OCI-LY7 (cell line): ENCODE measurements around the gene CERK. TPM values are rescaled to one million over a fixed set of nuclear protein-coding genes. Genes with fewer than 3 reads are reported as not detected.

ENCODE experiments used
- BruUV-seq: library from RNA; stranded (reverse); fragments of 400-500 nt; replicated peaks from 2 replicates; lab custom pipeline; 2021; lab: Mats Ljungman, UMichigan
- CTCF ChIA-PET: fragments of 300-600 bp; sonication (Branson Sonifier 250); formaldehyde crosslinking; loops from one replicate; lab custom pipeline; 2022; ENCODE audit warnings: antibody characterized with exemption; ENCODE audit not compliant: unreplicated experiment; lab: Charles Lee
- POLR2A ChIA-PET: fragments of 300-600 bp; sonication (Branson Sonifier 250); formaldehyde crosslinking; loops from one replicate; lab custom pipeline; 2022; ENCODE audit warnings: antibody characterized with exemption; lab: Charles Lee
- DNase-seq: peaks from one replicate; pipeline ENCODE4 v3.0.0-alpha.2; 2015; ENCODE audit warnings: low spot score
- H2AFZ ChIP-seq: fragments of 200-600 bp; sonication (generic), shearing (Covaris generic); 2 replicates; pipeline ENCODE4 v1.6.1; 2014; ENCODE audit warnings: mild to moderate bottlenecking, antibody characterized with exemption, low read length, moderate library complexity
- H3K27ac ChIP-seq: fragments of 200-600 bp; sonication (generic); 2 replicates; pipeline ENCODE4 v1.5.1; 2014; ENCODE audit warnings: mixed run types, low read depth, mild to moderate bottlenecking, moderate library complexity, low read length, inconsistent platforms; ENCODE audit not compliant: poor library complexity, severe bottlenecking
- H3K36me3 ChIP-seq: fragments of 200-600 bp; sonication (generic); 2 replicates; pipeline ENCODE4 v1.6.1; 2014; ENCODE audit warnings: mild to moderate bottlenecking, antibody characterized with exemption, low read length, moderate library complexity, mixed read lengths; ENCODE audit not compliant: insufficient read depth
- H3K4me1 ChIP-seq: fragments of 200-600 bp; sonication (generic); 2 replicates; pipeline ENCODE4 v1.5.1; 2014; ENCODE audit warnings: mild to moderate bottlenecking, low read length; ENCODE audit not compliant: insufficient read depth, poor library complexity, severe bottlenecking
- H3K4me2 ChIP-seq: fragments of 200-600 bp; sonication (generic); 2 replicates; pipeline ENCODE4 v1.6.1; 2014; ENCODE audit warnings: mild to moderate bottlenecking, low read length
- H3K4me3 ChIP-seq: fragments of 200-600 bp; sonication (generic); 2 replicates; pipeline ENCODE4 v1.5.1; 2014; ENCODE audit warnings: mild to moderate bottlenecking, low read depth, low read length; ENCODE audit not compliant: poor library complexity, severe bottlenecking
- H3K79me2 ChIP-seq: fragments of 200-600 bp; sonication (generic); 2 replicates; pipeline ENCODE4 v1.6.1; 2016; ENCODE audit warnings: low read depth, mild to moderate bottlenecking, low read length, moderate library complexity, mixed read lengths; ENCODE audit not compliant: insufficient read depth
- H3K9me2 ChIP-seq: fragments of 200-600 bp; sonication (generic); 2 replicates; pipeline ENCODE4 v1.6.1; 2016; ENCODE audit warnings: mild to moderate bottlenecking, low read length, mixed read lengths; ENCODE audit not compliant: insufficient read depth
- H3K9me3 ChIP-seq: fragments of 200-600 bp; sonication (generic); 2 replicates; pipeline ENCODE4 v1.6.1; 2014; ENCODE audit warnings: mild to moderate bottlenecking, mixed run types, low read length, mixed read lengths
- H4K20me1 ChIP-seq: fragments of 200-600 bp; sonication (generic); 2 replicates; pipeline ENCODE4 v1.6.1; 2014; ENCODE audit warnings: mild to moderate bottlenecking, antibody characterized with exemption, low read length, moderate library complexity, mixed read lengths; ENCODE audit not compliant: insufficient read depth
- EZH2phosphoT487 ChIP-seq: fragments of 200-600 bp; sonication (generic); IDR thresholded peaks from 2 replicates; pipeline ENCODE4 v1.6.1; 2018; ENCODE audit warnings: low read depth, borderline replicate concordance, mild to moderate bottlenecking, mixed run types, antibody characterized with exemption, low read length, moderate library complexity, mixed read lengths
- intact Hi-C: fragments of 100-400 bp; cut with micrococcal nuclease; formaldehyde crosslinking; loops from one replicate; pipeline ENCODE4 v1.10.0; 2022; ENCODE audit not compliant: unreplicated experiment
- total RNA-seq, 2 experiments: library from RNA; depleted of rRNA in 1 of 2; stranded (reverse); fragments of >200 nt in 1 of 2; shearing (Covaris generic) in 1 of 2; gene quantifications; 2 replicates each; pipeline ENCODE4 v1.2.3, GENCODE V29; 2014 to 2022
- TF ChIP-seq, protein P1 (sequence below): fragments of 200-600 bp; sonication (generic); conservative IDR thresholded peaks from 2 replicates; pipeline ENCODE4 v1.5.1; 2014; ENCODE audit warnings: mild to moderate bottlenecking, antibody characterized with exemption, low read length, moderate library complexity, mixed read lengths

The CERK gene
- total RNA-seq, 2 experiments from 2014 or later, result 36.6 to 48.1 TPM

DNA sequence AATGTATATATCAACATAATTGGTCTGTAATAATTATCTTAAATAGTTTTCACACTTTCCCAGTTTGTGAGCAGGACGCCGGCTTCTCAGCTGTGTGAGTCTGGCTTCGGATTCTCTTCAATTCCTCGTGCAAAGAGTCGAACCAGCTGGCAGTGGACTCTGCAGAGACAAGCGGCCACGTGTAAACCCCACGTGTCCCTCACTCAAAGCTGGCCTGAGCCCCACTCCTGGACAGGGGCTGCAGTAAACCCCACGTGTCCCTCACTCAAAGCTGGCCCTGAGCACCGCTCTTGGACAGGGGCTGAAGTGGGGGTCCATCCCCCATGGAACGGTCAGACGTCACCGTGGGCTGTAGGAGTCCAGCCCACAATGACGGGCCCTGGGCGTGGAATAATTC lies 51.0 kb downstream of the CERK start:
- peaks cover 25% of the 10 kb centered on the region; the same call in 1 of the 2 replicates for H3K36me3 ChIP-seq
- CTCF ChIA-PET, result no interaction called here

DNA sequence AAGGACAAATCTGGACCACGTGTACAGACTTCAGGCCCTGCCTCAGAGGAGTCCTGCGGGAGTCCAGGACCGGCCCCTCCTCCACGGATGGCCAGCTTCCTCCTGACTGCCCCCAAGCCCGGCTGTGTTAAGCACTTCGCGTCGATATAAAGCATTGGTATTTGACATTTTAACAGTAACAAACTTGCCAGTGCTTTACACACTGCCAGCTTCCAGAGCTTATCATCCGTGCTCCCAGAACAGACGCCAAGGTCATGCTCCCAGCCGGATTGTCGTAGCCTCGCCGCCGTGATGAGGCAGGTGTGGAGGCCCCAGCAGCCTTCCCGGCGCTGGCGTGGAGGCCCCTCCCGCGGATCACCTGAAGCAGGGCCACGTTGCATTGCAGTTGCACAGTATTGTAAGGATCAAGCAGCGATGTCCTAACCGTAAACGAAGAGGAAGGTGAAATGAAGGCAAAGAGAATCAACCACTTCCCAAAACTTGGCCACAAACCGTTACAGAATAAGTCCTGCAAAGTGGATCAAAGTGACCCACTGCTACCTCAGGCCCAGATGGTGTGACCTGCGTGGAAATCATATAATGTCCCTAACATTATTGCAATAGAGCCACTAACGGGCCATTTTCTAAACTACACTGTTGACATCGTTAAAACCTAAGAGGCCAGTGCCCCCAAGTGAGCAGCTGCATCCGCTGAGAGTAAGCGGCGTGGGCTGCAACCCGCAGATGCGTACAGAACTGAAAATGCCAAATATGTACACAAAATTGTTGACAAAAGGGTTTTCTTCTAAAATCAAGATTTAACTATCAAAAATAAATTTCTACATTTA lies 51.6 kb downstream of the CERK start:
- Histone ChIP-seq H3K36me3 (peaks cover 20% of the 10 kb centered on the region; the same call in 1 of the 2 replicates), H3K79me2 (no peaks in the 10 kb centered on the region), H3K4me2 (no peak overlapping the region), H2AFZ (no peak overlapping the region), H3K4me3 (no peak overlapping the region), H3K9me3 (no peaks in the 10 kb centered on the region), H3K4me1 (peaks cover 36% of the 10 kb centered on the region), H3K9me2 (no peaks in the 10 kb centered on the region), H3K27ac (no peak overlapping the region), H4K20me1 (peaks cover 5% of the 10 kb centered on the region; the same call in 1 of the 2 replicates)
- POLR2A ChIA-PET, result interaction anchor here (0.6 kb wide), 1 partner anchor 98 kb away, joined by 3 read pairs; no protein-coding TSS in a partner anchor
- CTCF ChIA-PET, result interaction anchor here (0.7 kb wide), 1 partner anchor 1431 kb away, joined by 3 read pairs; no protein-coding TSS in a partner anchor
- TF ChIP-seq, protein P1, sequence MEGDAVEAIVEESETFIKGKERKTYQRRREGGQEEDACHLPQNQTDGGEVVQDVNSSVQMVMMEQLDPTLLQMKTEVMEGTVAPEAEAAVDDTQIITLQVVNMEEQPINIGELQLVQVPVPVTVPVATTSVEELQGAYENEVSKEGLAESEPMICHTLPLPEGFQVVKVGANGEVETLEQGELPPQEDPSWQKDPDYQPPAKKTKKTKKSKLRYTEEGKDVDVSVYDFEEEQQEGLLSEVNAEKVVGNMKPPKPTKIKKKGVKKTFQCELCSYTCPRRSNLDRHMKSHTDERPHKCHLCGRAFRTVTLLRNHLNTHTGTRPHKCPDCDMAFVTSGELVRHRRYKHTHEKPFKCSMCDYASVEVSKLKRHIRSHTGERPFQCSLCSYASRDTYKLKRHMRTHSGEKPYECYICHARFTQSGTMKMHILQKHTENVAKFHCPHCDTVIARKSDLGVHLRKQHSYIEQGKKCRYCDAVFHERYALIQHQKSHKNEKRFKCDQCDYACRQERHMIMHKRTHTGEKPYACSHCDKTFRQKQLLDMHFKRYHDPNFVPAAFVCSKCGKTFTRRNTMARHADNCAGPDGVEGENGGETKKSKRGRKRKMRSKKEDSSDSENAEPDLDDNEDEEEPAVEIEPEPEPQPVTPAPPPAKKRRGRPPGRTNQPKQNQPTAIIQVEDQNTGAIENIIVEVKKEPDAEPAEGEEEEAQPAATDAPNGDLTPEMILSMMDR, result peak; percentile 36; the same call in 1 of the 2 replicates
- TF ChIP-seq EZH2phosphoT487, result no peak
- DNase-seq, result no peak
- intact Hi-C loops, result loop anchor here (10.0 kb wide), 1 partner anchor 108 kb away; no protein-coding TSS in a partner anchor
- no TSS peak for BruUV-seq

More for the DNA sequence above, 51.0 kb downstream of the CERK start:
- no peak overlapping the region for H3K27ac ChIP-seq
- no peak overlapping the region for H2AFZ ChIP-seq
- H4K20me1 ChIP-seq, result peaks cover 5% of the 10 kb centered on the region; the same call in 1 of the 2 replicates
- TF ChIP-seq EZH2phosphoT487, result no peak
- TF ChIP-seq, protein P1, result no peak
- no peaks in the 10 kb centered on the region for H3K79me2 ChIP-seq
- no peaks in the 10 kb centered on the region for H3K9me3 ChIP-seq
- intact Hi-C loops, result loop anchor here (10.0 kb wide), 1 partner anchor 108 kb away; no protein-coding TSS in a partner anchor
- peaks cover 36% of the 10 kb centered on the region for H3K4me1 ChIP-seq
- DNase-seq, result no peak
- H3K9me2 ChIP-seq, result no peaks in the 10 kb centered on the region
- no TSS peak for BruUV-seq
- H3K4me2 ChIP-seq, result no peak overlapping the region
- no peak overlapping the region for H3K4me3 ChIP-seq
- POLR2A ChIA-PET, result no interaction called here
